GM12878 (cell line): ENCODE measurements around the gene SSNA1. TPM values are rescaled to one million over a fixed set of nuclear protein-coding genes. Genes with fewer than 3 reads are reported as not detected.

Source experiments
- ATAC-seq: fragments of 200-7000 bp; cut with Tn5 transposase; 3 replicates; pipeline ENCODE4 v1.9.1; 2020; ENCODE audit warnings: mild to moderate bottlenecking, moderate library complexity
- BruUV-seq: library from RNA; stranded (reverse); fragments of 400-500 nt; replicated peaks from 2 replicates; lab custom pipeline; 2021; lab: Mats Ljungman, UMichigan
- CTCF ChIA-PET: fragments of 300-600 bp; sonication (Branson Sonifier 250); formaldehyde crosslinking; extraction: SDS; loops from one replicate; lab custom pipeline; 2021; ENCODE audit warnings: inconsistent platforms; lab: Yijun Ruan, JAX
- POLR2A ChIA-PET: fragments of 350-600 bp; formaldehyde crosslinking; extraction: SDS; loops from one replicate; lab custom pipeline; 2021; ENCODE audit warnings: inconsistent platforms; lab: Charles Lee
- RAD21 ChIA-PET: fragments of 300-600 bp; sonication (Branson Sonifier 250); formaldehyde crosslinking; loops from one replicate; lab custom pipeline; 2023; ENCODE audit warnings: antibody characterized with exemption; ENCODE audit not compliant: unreplicated experiment; lab: Charles Lee
- SMC1A ChIA-PET: fragments of 300-600 bp; sonication (Branson Sonifier 250); formaldehyde crosslinking; loops from one replicate; lab custom pipeline; 2023; ENCODE audit not compliant: unreplicated experiment, uncharacterized antibody; lab: Charles Lee
- DNase-seq: peaks from one replicate; pipeline ENCODE4 v3.0.0-alpha.2; 2011; ENCODE audit warnings: low read depth, low spot score
- FAIRE-seq: peaks from 3 replicates; lab custom pipeline; 2011; peaks lifted over from hg19 to GRCh38; lab: Jason Lieb, UNC
- H2AFZ ChIP-seq: 2 replicates; pipeline ENCODE4 v1.6.0; 2011; ENCODE audit warnings: low read depth, low read length, control low read depth; ENCODE audit not compliant: control insufficient read depth
- H3K27ac ChIP-seq: 2 replicates; pipeline ENCODE4 v1.5.1; 2011; ENCODE audit warnings: control low read depth; ENCODE audit not compliant: control insufficient read depth, insufficient read depth
- H3K27me3 ChIP-seq, 2 experiments: replicated peaks in 1 of 2; 2 replicates each; pipeline versions ENCODE4 v1.6.0 to v1.6.1; 2011; ENCODE audit warnings: low read length in 1 of 2; ENCODE audit not compliant: control insufficient read depth in 2 of 2, insufficient read depth in 2 of 2
- H3K36me3 ChIP-seq, 2 experiments: 2 replicates each; pipeline ENCODE4 v1.5.1; 2011; ENCODE audit warnings: low read length in 1 of 2; ENCODE audit not compliant: control insufficient read depth in 2 of 2, insufficient read depth in 2 of 2
- H3K4me1 ChIP-seq: 2 replicates; pipeline ENCODE4 v1.6.1; 2011; ENCODE audit warnings: mild to moderate bottlenecking, low read length, moderate library complexity, mixed read lengths; ENCODE audit not compliant: control insufficient read depth, insufficient read depth
- H3K4me2 ChIP-seq: 2 replicates; pipeline ENCODE4 v1.6.0; 2011; ENCODE audit warnings: control low read depth; ENCODE audit not compliant: control insufficient read depth, insufficient read depth
- H3K4me3 ChIP-seq: fragments of 200-600 bp; sonication (generic); 2 replicates; pipeline ENCODE4 v1.5.1; 2016
- H3K79me2 ChIP-seq: 2 replicates; pipeline ENCODE4 v1.6.0; 2011; ENCODE audit warnings: low read length; ENCODE audit not compliant: control insufficient read depth, insufficient read depth
- H3K9ac ChIP-seq: 2 replicates; pipeline ENCODE4 v1.8.0; 2011; ENCODE audit warnings: low read length, control low read depth, mixed read lengths; ENCODE audit not compliant: control insufficient read depth, insufficient read depth
- H3K9me3 ChIP-seq: replicated peaks from 3 replicates; pipeline ENCODE4 v1.5.1; 2011; ENCODE audit warnings: mild to moderate bottlenecking, low read length; ENCODE audit not compliant: control insufficient read depth, insufficient read depth
- H4K20me1 ChIP-seq: 2 replicates; pipeline ENCODE4 v1.6.0; 2011; ENCODE audit not compliant: control insufficient read depth, insufficient read depth
- BHLHE40 ChIP-seq, 2 experiments: fragments of 450-650 bp in 1 of 2; IDR thresholded peaks; 2 replicates each; pipeline ENCODE4 v1.6.1; 2011 to 2017; ENCODE audit warnings: low read depth in 2 of 2, borderline replicate concordance in 1 of 2, improper control_type of control experiment in 1 of 2, low read length in 1 of 2, mild to moderate bottlenecking in 1 of 2
- MTA3 ChIP-seq: IDR thresholded peaks from 2 replicates; pipeline ENCODE4 v1.6.1; 2012; ENCODE audit warnings: low read length, inconsistent platforms, borderline replicate concordance
- NR2C1 ChIP-seq: fragments of 450-650 bp; IDR thresholded peaks from 2 replicates; pipeline ENCODE4 v1.6.1; 2017; ENCODE audit warnings: antibody characterized with exemption, mild to moderate bottlenecking, moderate library complexity
- NR2F1 ChIP-seq: fragments of 450-650 bp; conservative IDR thresholded peaks from 2 replicates; pipeline ENCODE4 v1.6.1; 2017; ENCODE audit warnings: mild to moderate bottlenecking
- SREBF1 ChIP-seq: IDR thresholded peaks from 2 replicates; pipeline ENCODE4 v1.6.1; 2012; ENCODE audit warnings: mild to moderate bottlenecking, low read length
- WGBS: methylation state at CpG from one replicate; pipeline ENCODE4 v1.1.6; 2016; ENCODE audit warnings: low lambda C conversion rate; ENCODE audit not compliant: insufficient replicate concordance, insufficient coverage; ENCODE audit errors: missing lambda C conversion rate; 5-methylcytosine and 5-hydroxymethylcytosine counted together
- in situ Hi-C: fragments of 300-500 bp; cut with MboI; formaldehyde crosslinking; loops from 9 replicates; pipeline ENCODE4 v1.14.3; 2018; ENCODE audit warnings: mixed read lengths
- intact Hi-C: fragments of 100-400 bp; cut with micrococcal nuclease; formaldehyde crosslinking; loops from one replicate; pipeline ENCODE4 v1.14.2; 2022; ENCODE audit not compliant: unreplicated experiment
- polyA plus RNA-seq, 11 experiments: library from polyadenylated mRNA; depleted of rRNA in 4 of 11; unstranded in 6 of 11; stranded (reverse) in 5 of 11; fragments of >200 nt; fragmentation: Nextera tagmentation in 4 of 11; fragmentation: Illumina TruSeq in 1 of 11; extraction: Ambion mirVana in 4 of 11; extraction: Trizol in 1 of 11; gene quantifications; 1 replicate in 1 of 11; 2 replicates in 10 of 11; pipeline versions ENCODE4 v1.2.1 to v1.2.3, GENCODE V29; 2011 to 2016; ENCODE audit warnings: inconsistent platforms in 2 of 11, missing spikeins in 2 of 11, low read depth in 1 of 11
- total RNA-seq, 4 experiments: library from RNA; depleted of rRNA in 3 of 4; stranded (reverse); fragments of >200 nt in 3 of 4; fragmentation: Illumina TruSeq in 1 of 4; extraction: Trizol in 1 of 4; gene quantifications; 2 replicates each; pipeline versions ENCODE4 v1.2.1 to v1.2.3, GENCODE V29; 2013 to 2021

SSNA1 gene
- total and polyA plus RNA-seq, 10 of the 15 experiments (the other 5 are each of a cell fraction or from before 2014, with no cell fraction given): 0.63 to 139 (median 78.0) TPM

DNA sequence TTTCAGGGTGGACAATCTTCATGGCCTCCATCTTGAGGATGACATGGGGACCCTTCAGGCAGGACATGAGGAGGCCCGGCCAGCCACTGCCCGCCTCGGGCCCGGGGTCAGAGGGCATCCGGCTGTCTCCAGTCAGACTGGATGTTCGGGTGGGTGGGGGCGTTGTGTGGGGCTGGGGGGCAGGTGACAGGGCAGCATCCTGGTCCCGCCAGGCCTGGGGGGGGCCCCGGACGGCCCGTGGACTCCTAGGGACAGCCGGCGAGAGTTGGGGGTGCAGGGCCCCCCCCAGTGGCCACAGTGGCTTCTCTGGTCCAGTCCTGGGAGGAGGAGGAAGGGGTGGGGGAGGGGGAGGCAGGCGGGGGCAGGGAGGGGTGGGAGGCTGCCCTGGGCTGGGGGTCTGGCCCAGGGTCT, 32.6 kb downstream of the SSNA1 start:
- TF ChIP-seq MTA3: no peak
- no peak overlapping the region for H3K4me3 ChIP-seq
- intact Hi-C loops: loop anchor here (5.0 to 10.0 kb wide), 2 partner anchors 34 to 176 kb away; partner anchors contain the start of genes ANAPC2, NPDC1 and SSNA1
- peaks cover 16% of the 10 kb centered on the region for H3K4me1 ChIP-seq
- ChIA-PET CTCF (interaction anchor here (1.1 kb wide), 1 partner anchor 71 kb away, joined by 3 read pairs; no protein-coding TSS in a partner anchor), RAD21 (interaction anchor here (0.7 to 1.0 kb wide), 2 partner anchors 16 to 170 kb away, joined by 3 read pairs; partner anchors contain the start of genes NDOR1 and TMEM203), SMC1A (no interaction called here), POLR2A (interaction anchor here (3.3 to 5.5 kb wide), 2 partner anchors 17 to 95 kb away, joined by 18 to 68 read pairs; partner anchors contain the start of genes NDOR1, TMEM203 and TPRN)
- ATAC-seq: no peak
- no peaks in the 10 kb centered on the region for H3K9me3 ChIP-seq
- no peak overlapping the region for H3K27ac ChIP-seq
- no peaks in the 10 kb centered on the region for H3K79me2 ChIP-seq
- H3K27me3 ChIP-seq: no peaks in the 10 kb centered on the region
- BruUV-seq: no TSS peak
- peaks cover 0 to 2% of the 10 kb centered on the region in 2 experiments; a peak in 1 of 4 replicates for H3K36me3 ChIP-seq
- no peak overlapping the region for H3K4me2 ChIP-seq
- DNase-seq: no peak
- in situ Hi-C loops: no loop called here
- no peaks in the 10 kb centered on the region for H4K20me1 ChIP-seq
- FAIRE-seq: no peak
- H2AFZ ChIP-seq: no peak overlapping the region
- WGBS: no CpG with 5 or more reads among the region's 14 CpGs
- H3K9ac ChIP-seq: no peak overlapping the region

DNA sequence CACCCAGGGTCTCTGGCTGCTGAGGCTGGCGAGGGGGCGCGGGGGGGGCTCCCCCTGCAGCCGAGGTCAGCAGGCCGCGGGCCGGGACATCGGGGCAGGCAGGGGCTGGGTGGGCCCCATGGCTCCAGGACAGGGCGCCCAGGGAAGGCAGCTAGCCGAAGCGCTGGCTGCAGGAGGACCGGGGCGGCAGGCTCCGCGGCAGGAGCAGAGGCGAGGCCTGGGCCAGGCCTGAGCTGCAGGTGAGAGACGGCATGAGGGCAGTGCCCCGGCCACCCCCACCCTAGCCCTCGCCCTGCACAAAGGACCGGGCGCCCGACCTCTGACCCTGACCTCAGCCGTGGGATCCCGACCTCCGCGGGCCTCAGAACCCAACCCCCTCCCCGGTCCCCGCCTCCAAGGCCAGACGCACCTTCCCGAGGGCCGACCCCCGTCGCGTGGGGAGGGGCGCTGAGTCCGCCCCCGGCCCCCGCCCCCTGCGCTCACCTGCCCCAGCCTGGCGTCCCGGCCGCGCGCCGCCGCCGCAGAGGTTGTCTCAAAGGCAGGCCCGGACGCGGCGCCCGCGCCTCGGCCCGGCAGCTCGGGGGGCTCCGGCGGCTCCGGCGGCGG, 33.1 kb downstream of the SSNA1 start:
- no TSS peak for BruUV-seq
- H3K9me3 ChIP-seq: no peaks in the 10 kb centered on the region
- ATAC-seq (no peak), FAIRE-seq (no peak)
- peaks cover 0 to 2% of the 10 kb centered on the region in 2 experiments; a peak in 1 of 4 replicates for H3K36me3 ChIP-seq
- H3K4me3 ChIP-seq: peak overlapping the region; percentile 22; the same call in 1 of the 2 replicates
- H3K9ac ChIP-seq: no peak overlapping the region
- ChIA-PET SMC1A (no interaction called here), RAD21 (interaction anchor here (0.5 to 1.8 kb wide), 4 partner anchors 17 to 521 kb away, joined by 3 to 7 read pairs (median 4); partner anchors contain the start of genes NDOR1, TMEM203 and TPRN), CTCF (interaction anchor here (1.1 to 3.7 kb wide), 2 partner anchors 33 to 71 kb away, joined by 3 to 18 read pairs; partner anchors contain the start of genes ANAPC2 and SSNA1)
- intact Hi-C loops: loop anchor here (2.0 to 10.0 kb wide), 3 partner anchors 21 to 177 kb away; partner anchors contain the start of genes ANAPC2, NPDC1, SSNA1 and TPRN
- no peak overlapping the region; the same call in 1 of the 2 replicates for H2AFZ ChIP-seq
- H3K27me3 ChIP-seq: no peaks in the 10 kb centered on the region
- H3K79me2 ChIP-seq: no peaks in the 10 kb centered on the region
- WGBS: 22% methylated on average over 15 of the region's 61 CpGs
- peaks cover 16% of the 10 kb centered on the region for H3K4me1 ChIP-seq
- in situ Hi-C loops: no loop called here
- H4K20me1 ChIP-seq: no peaks in the 10 kb centered on the region
- TF ChIP-seq SREBF1 (no peak), NR2F1 (peak; percentile 94), NR2C1 (peak; percentile 69), BHLHE40 (IDR thresholded peaks at IDR 0.05; ENCODE audit: borderline replicate concordance in 1 of 2, low read depth in 2 of 2, low read length in 1 of 2) (0 out of 4 replicates have a peak, but pooled peaks of 1 of the 2 experiments have one; percentile 7)
- TF ChIP-seq, all 136 proteins: peak for 3
- POLR2A ChIA-PET: interaction anchor here (0.8 to 5.5 kb wide), 9 partner anchors 11 to 95 kb away, joined by 3 to 68 read pairs (median 18); partner anchors contain the start of genes NDOR1, TMEM203, TPRN and TUBB4B
- Histone ChIP-seq H3K4me2 (peak overlapping the region; percentile 55), H3K27ac (no peak overlapping the region)
- DNase-seq: no peak
